ENCODE measurements around the gene DPP4. TPM values are rescaled to one million over a fixed set of nuclear protein-coding genes. Genes with fewer than 3 reads are reported as not detected.

DPP4 gene
- total RNA-seq, 6 experiments from 2014 or later = 17.8 to 39.8 (median 26.3) TPM

GRCh38 chr2:162107361-162107901, 33.4 kb upstream of the DPP4 start:
- H3K27me3 ChIP-seq = no peaks in the 10 kb centered on the region
- ATAC-seq (no peak), DNase-seq (no peak)
- H3K4me3 ChIP-seq = no peak overlapping the region
- H3K4me1 ChIP-seq = peaks cover 0 to 5% (median under 1%) of the 10 kb centered on the region in 4 donors
- H3K36me3 ChIP-seq = no peaks in the 10 kb centered on the region
- 57% methylated on average over 4 of the region's 4 CpGs for WGBS (ENCODE audit: insufficient coverage, low coverage, low lambda C conversion rate, missing lambda C conversion rate)
- no peaks in the 10 kb centered on the region for H3K9me3 ChIP-seq
- H3K27ac ChIP-seq = no peak overlapping the region
- TF ChIP-seq POLR2A (IDR thresholded peaks at IDR 0.05) (no peak), CTCF (IDR thresholded peaks at IDR 0.05) (no peak)
- intact Hi-C loops (cut with DNase I) = no loop called here

GRCh38 chr2:162106746-162107145, 32.7 kb upstream of the DPP4 start:
- Histone ChIP-seq H3K36me3 (no peaks in the 10 kb centered on the region), H3K9me3 (no peaks in the 10 kb centered on the region), H3K4me3 (no peak overlapping the region), H3K4me1 (no peaks in the 10 kb centered on the region), H3K27ac (no peak overlapping the region), H3K27me3 (no peaks in the 10 kb centered on the region)
- TF ChIP-seq POLR2A (IDR thresholded peaks at IDR 0.05) (no peak), CTCF (IDR thresholded peaks at IDR 0.05) (no peak)
- intact Hi-C loops (cut with DNase I) = no loop called here
- 95% methylated on average over 1 of the region's 1 CpG for WGBS (ENCODE audit: insufficient coverage, low coverage, low lambda C conversion rate, missing lambda C conversion rate)
- ATAC-seq (no peak), DNase-seq (no peak)

- Histone ChIP-seq H3K4me3 (no peak overlapping the region), H3K36me3 (no peaks in the 10 kb centered on the region), H3K4me1 (no peaks in the 10 kb centered on the region), H3K27me3 (no peaks in the 10 kb centered on the region), H3K9me3 (no peaks in the 10 kb centered on the region), H3K27ac (no peak overlapping the region)
- no peak for TF ChIP-seq POLR2A (IDR thresholded peaks at IDR 0.05)
- TF ChIP-seq CTCF (IDR thresholded peaks at IDR 0.05) = no peak
- WGBS (ENCODE audit: insufficient coverage, low coverage, low lambda C conversion rate, missing lambda C conversion rate) = 66% methylated on average over 3 of the region's 3 CpGs
- DNase-seq (no peak), ATAC-seq (no peak)
- intact Hi-C loops (cut with DNase I) = no loop called here
Measured at GRCh38 chr2:162106146-162106551, 32.1 kb upstream of the DPP4 start.

GRCh38 chr2:162103443-162104009, 29.5 kb upstream of the DPP4 start:
- WGBS (ENCODE audit: insufficient coverage, low coverage, low lambda C conversion rate, missing lambda C conversion rate) = 64% methylated on average over 2 of the region's 3 CpGs
- H3K27ac ChIP-seq = no peak overlapping the region
- no peaks in the 10 kb centered on the region for H3K4me1 ChIP-seq
- no peak for ATAC-seq
- no peaks in the 10 kb centered on the region for H3K9me3 ChIP-seq
- no peaks in the 10 kb centered on the region for H3K36me3 ChIP-seq
- no peak for DNase-seq
- H3K27me3 ChIP-seq = no peaks in the 10 kb centered on the region
- H3K4me3 ChIP-seq = no peak overlapping the region
- TF ChIP-seq POLR2A (IDR thresholded peaks at IDR 0.05) = no peak
- TF ChIP-seq CTCF (IDR thresholded peaks at IDR 0.05) = no peak
- intact Hi-C loops (cut with DNase I) = no loop called here
